CD4-positive, alpha-beta memory T cell (primary cell): ENCODE data around the gene HS2ST1. TPM values are rescaled to one million over a fixed set of nuclear protein-coding genes. Genes with fewer than 3 reads are reported as not detected.

Source experiments
- CTCF ChIA-PET: fragments of 350-600 bp; sonication (Branson Sonifier 250); formaldehyde crosslinking; loops from one replicate; lab custom pipeline; 2021; ENCODE audit warnings: inconsistent platforms; ENCODE audit not compliant: partially characterized antibody; lab: Charles Lee
- POLR2A ChIA-PET: fragments of 350-600 bp; sonication (Branson Sonifier 250); formaldehyde crosslinking; loops from one replicate; lab custom pipeline; 2021; ENCODE audit not compliant: partially characterized antibody; lab: Charles Lee
- DNase-seq, 5 donors: peaks; one replicate each; pipeline versions ENCODE4 v3.0.0 to v3.0.0-alpha.2; 2020 to 2022; ENCODE audit warnings: mixed read lengths in 1 of 5
- H3K27ac ChIP-seq: one replicate; pipeline ENCODE4 v1.7.0; 2013; ENCODE audit warnings: low read depth, low read length
- H3K27me3 ChIP-seq: 2 replicates; pipeline ENCODE4 v1.7.0; 2013; ENCODE audit warnings: mild to moderate bottlenecking, low read length, moderate library complexity; ENCODE audit not compliant: insufficient read depth
- H3K36me3 ChIP-seq: 2 replicates; pipeline ENCODE4 v1.7.0; 2013; ENCODE audit warnings: mild to moderate bottlenecking, low read length, moderate library complexity; ENCODE audit not compliant: insufficient read depth
- H3K4me1 ChIP-seq: 2 replicates; pipeline ENCODE4 v1.7.0; 2013; ENCODE audit warnings: mild to moderate bottlenecking, low read length, moderate library complexity; ENCODE audit not compliant: insufficient read depth
- H3K4me3 ChIP-seq, 2 donors: one replicate each; pipeline ENCODE4 v1.7.0; 2013; ENCODE audit warnings: low read length in 2 of 2, mild to moderate bottlenecking in 1 of 2
- H3K9me3 ChIP-seq, 2 donors: one replicate each; pipeline ENCODE4 v1.7.0; 2013; ENCODE audit warnings: low read length in 2 of 2, control low read depth in 1 of 2; ENCODE audit not compliant: control insufficient read depth in 1 of 2
- H3K27ac Mint-ChIP-seq, 7 donors: one replicate each; pipeline ENCODE4 v1.8.0; 2020 to 2021; ENCODE audit warnings: mixed read lengths in 7 of 7, mild to moderate bottlenecking in 6 of 7, inconsistent platforms in 3 of 7, moderate library complexity in 3 of 7
- H3K27me3 Mint-ChIP-seq, 2 donors: one replicate each; pipeline ENCODE4 v1.8.0; 2020 to 2021; ENCODE audit warnings: mixed read lengths in 2 of 2
- H3K36me3 Mint-ChIP-seq, 2 donors: one replicate each; pipeline ENCODE4 v1.8.0; 2020 to 2021; ENCODE audit warnings: mixed read lengths in 2 of 2, inconsistent platforms in 1 of 2, mild to moderate bottlenecking in 1 of 2
- H3K4me1 Mint-ChIP-seq, 4 donors: one replicate each; pipeline ENCODE4 v1.8.0; 2020 to 2021; ENCODE audit warnings: mixed read lengths in 4 of 4, mild to moderate bottlenecking in 1 of 4
- H3K4me3 Mint-ChIP-seq, 8 donors: one replicate each; pipeline ENCODE4 v1.8.0; 2020 to 2021; ENCODE audit warnings: mixed read lengths in 8 of 8, mild to moderate bottlenecking in 7 of 8, moderate library complexity in 6 of 8, inconsistent platforms in 3 of 8
- H3K9me3 Mint-ChIP-seq, 8 donors: one replicate each; pipeline ENCODE4 v1.8.0; 2020 to 2021; ENCODE audit warnings: mixed read lengths in 8 of 8, mild to moderate bottlenecking in 5 of 8, inconsistent platforms in 3 of 8, moderate library complexity in 1 of 8
- intact Hi-C: fragments of 100-400 bp; cut with micrococcal nuclease; formaldehyde crosslinking; loops from one replicate; pipeline ENCODE4 v1.15.1; 2023
- polyA plus RNA-seq, 2 donors: library from polyadenylated mRNA; unstranded; fragments of 300-500 nt; fragmentation: Illumina TruSeq; gene quantifications; one replicate each; pipeline ENCODE4 v1.2.3, GENCODE V29; 2021
- total RNA-seq, 2 experiments: library from RNA; stranded (reverse); gene quantifications; one replicate each; pipeline ENCODE4 v1.2.3, GENCODE V29; 2021

Gene HS2ST1
- total and polyA plus RNA-seq, 4 experiments from 2014 or later: 5.4 to 15.8 (median 11.2) TPM

DNA sequence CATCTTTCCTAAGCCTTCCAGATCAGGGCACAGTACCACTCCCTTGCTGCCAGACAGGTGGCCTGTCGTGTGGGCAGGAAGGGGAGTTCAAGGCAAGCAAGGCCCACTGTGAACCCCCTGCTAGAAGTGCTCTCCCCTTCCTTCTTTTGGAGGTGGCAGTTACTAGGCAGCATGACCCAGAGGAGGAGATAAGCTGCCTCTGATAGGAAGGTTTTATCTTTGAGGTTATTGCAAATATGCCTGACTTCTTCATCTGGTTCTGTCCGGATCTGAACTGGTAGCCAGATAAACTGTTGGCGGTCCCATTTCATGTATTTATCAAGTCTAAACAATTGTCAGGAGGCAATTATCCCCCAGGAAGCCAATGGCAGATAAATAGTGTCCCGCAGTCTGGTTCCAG is 216.0 kb downstream of the HS2ST1 start:
- DNase-seq: no peak
- ChIA-PET CTCF (interaction anchor here (1.1 to 4.1 kb wide), 7 partner anchors 11 to 35 kb away, joined by 3 to 23 read pairs (median 3); no protein-coding TSS in a partner anchor), POLR2A (no interaction called here)
- Mint-ChIP-seq H3K36me3 (no peaks in the 10 kb centered on the region), H3K27me3 (peaks cover 18 to 33% of the 10 kb centered on the region in 2 donors), H3K4me3 (no peak overlapping the region), H3K27ac (peak overlapping the region in 1 of 7 donors; percentile 37), H3K4me1 (peaks cover 3 to 13% (median 9%) of the 10 kb centered on the region in 4 donors), H3K9me3 (no peaks in the 10 kb centered on the region)
- H3K4me3 ChIP-seq: no peak overlapping the region
- intact Hi-C loops: loop anchor here (5.0 kb wide), 2 partner anchors 822 to 932 kb away; no protein-coding TSS in a partner anchor
- peaks cover 6% of the 10 kb centered on the region for H3K4me1 ChIP-seq
- no peaks in the 10 kb centered on the region for H3K36me3 ChIP-seq
- H3K27ac ChIP-seq: no peak overlapping the region
- H3K9me3 ChIP-seq: no peaks in the 10 kb centered on the region
- H3K27me3 ChIP-seq: no peaks in the 10 kb centered on the region

DNA sequence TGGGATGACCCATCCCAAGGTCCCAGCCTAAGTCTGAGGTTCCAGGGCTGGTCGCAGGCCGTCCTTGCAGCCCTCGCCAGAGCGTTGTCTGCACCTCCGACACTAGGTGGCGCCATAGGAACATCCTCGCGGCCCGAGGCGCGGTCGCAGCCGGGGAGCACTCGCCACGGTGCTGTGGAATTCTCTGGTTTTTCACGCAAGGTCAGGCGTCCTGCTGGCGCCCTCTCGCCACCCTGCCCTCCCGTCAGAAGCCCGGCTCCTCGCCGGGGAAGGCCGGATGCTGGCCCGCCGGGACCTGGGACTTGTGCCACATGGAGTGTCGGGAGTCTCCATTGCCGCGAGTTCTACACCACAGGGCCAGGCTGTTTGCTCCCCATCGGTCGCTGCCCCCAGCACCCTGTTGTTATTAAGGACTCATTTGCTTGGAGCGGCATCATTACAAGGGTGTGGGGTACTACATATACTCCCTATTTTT is 217.4 kb downstream of the HS2ST1 start:
- Histone ChIP-seq H3K4me3 (peak overlapping the region; percentile 14 to 41), H3K36me3 (no peaks in the 10 kb centered on the region), H3K9me3 (no peaks in the 10 kb centered on the region), H3K27me3 (no peaks in the 10 kb centered on the region), H3K4me1 (peaks cover 6% of the 10 kb centered on the region), H3K27ac (no peak overlapping the region)
- peak; percentile 53 to 68 (median 64) for DNase-seq
- H3K9me3 Mint-ChIP-seq: no peaks in the 10 kb centered on the region
- H3K4me1 Mint-ChIP-seq: peaks cover 3 to 13% (median 9%) of the 10 kb centered on the region in 4 donors
- H3K27ac Mint-ChIP-seq: no peak overlapping the region
- intact Hi-C loops: loop anchor here (1.0 to 5.0 kb wide), 3 partner anchors 820 to 1463 kb away; no protein-coding TSS in a partner anchor
- ChIA-PET POLR2A (no interaction called here), CTCF (interaction anchor here (0.7 to 4.1 kb wide), 7 partner anchors 8 to 822 kb away, joined by 3 to 23 read pairs (median 4); no protein-coding TSS in a partner anchor)
- H3K27me3 Mint-ChIP-seq: peaks cover 20 to 31% of the 10 kb centered on the region in 2 donors
- H3K36me3 Mint-ChIP-seq: no peaks in the 10 kb centered on the region
- H3K4me3 Mint-ChIP-seq: peak overlapping the region; percentile 82 to 91 (median 86)

DNA sequence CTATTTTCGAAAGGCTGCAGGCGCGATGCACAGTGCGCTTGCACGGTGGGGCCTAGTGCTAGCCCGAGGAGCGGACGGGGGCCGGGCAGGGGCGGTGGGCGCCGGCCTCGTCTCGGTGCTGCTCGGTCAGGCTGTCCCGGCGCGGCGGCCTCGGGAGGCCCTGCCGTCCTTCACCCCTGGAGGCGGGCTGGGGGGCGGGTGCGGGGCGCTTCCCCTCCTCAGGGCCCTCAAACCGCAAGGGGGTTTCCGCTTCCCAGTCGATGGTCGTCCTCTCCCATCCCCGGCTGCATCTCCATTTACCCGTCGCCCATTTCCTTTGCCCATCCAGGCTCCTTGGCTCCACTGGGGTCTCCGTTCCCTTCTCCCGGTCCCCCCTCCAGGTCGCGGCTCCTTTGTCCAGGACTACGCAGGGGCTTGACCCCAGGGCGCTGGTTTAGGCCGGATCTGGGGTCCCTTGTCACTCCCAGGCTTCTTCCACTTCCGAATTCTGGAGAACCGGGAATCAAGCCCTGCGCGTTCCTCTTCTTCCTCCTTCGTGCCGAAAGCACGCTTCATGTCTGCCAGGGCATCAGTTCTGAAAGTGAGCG is 217.9 kb downstream of the HS2ST1 start:
- CTCF ChIA-PET: interaction anchor here (4.1 kb wide), 1 partner anchor 15 kb away, joined by 23 read pairs; no protein-coding TSS in a partner anchor
- intact Hi-C loops: loop anchor here (5.0 kb wide), 2 partner anchors 820 to 930 kb away; no protein-coding TSS in a partner anchor
- Histone ChIP-seq H3K9me3 (no peaks in the 10 kb centered on the region), H3K36me3 (no peaks in the 10 kb centered on the region), H3K27ac (no peak overlapping the region), H3K4me3 (peak overlapping the region; percentile 14 to 41), H3K27me3 (no peaks in the 10 kb centered on the region), H3K4me1 (peaks cover 6% of the 10 kb centered on the region)
- POLR2A ChIA-PET: no interaction called here
- Mint-ChIP-seq H3K27me3 (peaks cover 20 to 31% of the 10 kb centered on the region in 2 donors), H3K4me3 (peak overlapping the region; percentile 82 to 91 (median 86)), H3K27ac (peak overlapping the region in 1 of 7 donors; percentile 62), H3K36me3 (no peaks in the 10 kb centered on the region), H3K4me1 (peaks cover 3 to 13% (median 9%) of the 10 kb centered on the region in 4 donors), H3K9me3 (no peaks in the 10 kb centered on the region)
- DNase-seq: no peak

DNA sequence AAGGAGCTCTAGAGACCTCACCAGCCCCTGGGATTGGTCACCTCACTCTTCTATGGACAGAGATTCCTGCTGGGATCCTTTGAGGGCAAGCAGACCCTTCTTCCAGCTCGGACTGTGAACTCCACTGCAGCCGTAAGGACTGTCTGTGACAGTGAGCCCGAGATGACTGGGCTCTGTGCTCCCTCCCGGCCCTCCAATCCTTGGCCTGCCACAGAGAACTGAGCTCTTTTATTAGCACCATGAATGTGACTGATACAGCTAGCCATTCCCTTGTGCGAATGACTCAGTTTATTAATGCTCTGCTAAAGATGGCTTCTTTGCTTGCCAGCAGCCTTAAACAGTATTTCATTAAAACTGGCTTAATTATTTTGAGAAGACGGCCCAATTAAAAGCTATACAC is 219.6 kb downstream of the HS2ST1 start:
- ChIA-PET POLR2A (no interaction called here), CTCF (interaction anchor here (0.6 to 1.5 kb wide), 5 partner anchors 10 to 1068 kb away, joined by 3 to 5 read pairs (median 3); no protein-coding TSS in a partner anchor)
- Mint-ChIP-seq H3K27ac (no peak overlapping the region), H3K36me3 (no peaks in the 10 kb centered on the region), H3K27me3 (peaks cover 22 to 23% of the 10 kb centered on the region in 2 donors), H3K4me3 (peak overlapping the region in 1 of 8 donors; percentile 11), H3K4me1 (peaks cover 3 to 13% (median 9%) of the 10 kb centered on the region in 4 donors), H3K9me3 (no peaks in the 10 kb centered on the region)
- H3K36me3 ChIP-seq: no peaks in the 10 kb centered on the region
- H3K4me3 ChIP-seq: no peak overlapping the region
- H3K27me3 ChIP-seq: no peaks in the 10 kb centered on the region
- no peaks in the 10 kb centered on the region for H3K9me3 ChIP-seq
- no peak overlapping the region for H3K27ac ChIP-seq
- DNase-seq: no peak
- peaks cover 6% of the 10 kb centered on the region for H3K4me1 ChIP-seq
- intact Hi-C loops: loop anchor here (5.0 kb wide), 2 partner anchors 818 to 928 kb away; no protein-coding TSS in a partner anchor

DNA sequence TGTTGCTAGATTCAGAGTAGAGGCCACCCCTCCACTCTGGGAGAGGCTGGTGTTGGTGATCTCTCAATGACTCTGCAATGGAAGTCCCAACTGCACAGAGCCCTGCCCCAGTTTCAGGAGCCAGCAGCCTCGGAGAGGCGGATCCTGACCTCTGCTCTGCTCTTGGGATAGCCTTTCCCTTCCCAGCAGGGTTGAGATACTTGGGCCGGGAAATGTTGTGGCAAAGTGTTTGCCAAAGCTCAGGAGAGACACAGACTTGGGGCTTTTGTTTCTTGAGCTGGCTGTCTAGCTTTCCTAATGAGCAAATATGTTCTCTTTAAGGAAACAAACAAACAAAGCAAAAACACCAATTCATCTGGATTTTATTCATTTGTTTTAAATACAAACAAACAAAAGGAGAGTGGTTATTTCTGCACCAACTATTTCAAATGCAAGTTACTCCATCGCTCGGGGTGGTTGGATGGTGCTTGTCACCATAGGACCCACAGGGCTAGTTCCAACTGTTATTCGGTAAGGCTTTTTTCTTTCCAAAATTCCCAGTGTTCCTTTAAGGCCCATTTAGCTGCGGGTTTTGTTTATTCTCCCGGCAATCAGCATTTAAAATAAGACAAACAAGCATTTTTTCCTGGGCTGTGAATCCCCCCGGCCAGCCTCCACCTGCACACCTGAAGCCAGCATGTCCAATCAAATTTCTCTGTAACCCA is 220.3 kb downstream of the HS2ST1 start:
- Histone ChIP-seq H3K9me3 (no peaks in the 10 kb centered on the region), H3K27me3 (no peaks in the 10 kb centered on the region), H3K27ac (no peak overlapping the region), H3K36me3 (no peaks in the 10 kb centered on the region), H3K4me3 (no peak overlapping the region), H3K4me1 (peaks cover 6% of the 10 kb centered on the region)
- no peaks in the 10 kb centered on the region for H3K9me3 Mint-ChIP-seq
- ChIA-PET POLR2A (no interaction called here), CTCF (interaction anchor here (0.6 to 1.5 kb wide), 4 partner anchors 9 to 1069 kb away, joined by 3 to 5 read pairs (median 3); no protein-coding TSS in a partner anchor)
- H3K27ac Mint-ChIP-seq: no peak overlapping the region
- no peaks in the 10 kb centered on the region for H3K36me3 Mint-ChIP-seq
- intact Hi-C loops: loop anchor here (5.0 kb wide), 2 partner anchors 818 to 928 kb away; no protein-coding TSS in a partner anchor
- H3K4me3 Mint-ChIP-seq: no peak overlapping the region
- no peak for DNase-seq
- peaks cover 18 to 23% of the 10 kb centered on the region in 2 donors for H3K27me3 Mint-ChIP-seq
- peaks cover 3 to 13% (median 9%) of the 10 kb centered on the region in 4 donors for H3K4me1 Mint-ChIP-seq

DNA sequence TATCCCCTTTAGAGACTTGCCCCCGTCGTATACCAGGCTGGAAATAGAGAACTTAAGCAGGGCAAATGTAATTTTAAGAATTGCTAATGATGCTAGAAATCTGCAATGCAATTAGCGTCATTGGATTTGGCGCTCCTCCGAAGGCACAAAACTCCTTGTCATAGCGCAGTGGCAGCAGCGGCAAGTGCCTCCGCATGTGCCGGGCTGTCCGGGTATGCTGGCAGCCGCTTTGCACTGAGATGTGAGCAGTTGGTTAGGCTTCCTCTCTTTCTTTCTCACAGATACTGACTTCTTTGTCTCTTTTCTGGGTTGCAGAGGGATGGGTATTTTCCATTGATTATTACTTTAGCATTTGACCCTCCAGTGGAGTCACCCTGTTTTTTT is 220.9 kb downstream of the HS2ST1 start:
- Mint-ChIP-seq H3K4me1 (peaks cover 3 to 13% (median 9%) of the 10 kb centered on the region in 4 donors), H3K27ac (no peak overlapping the region), H3K9me3 (no peaks in the 10 kb centered on the region), H3K27me3 (peaks cover 15 to 23% of the 10 kb centered on the region in 2 donors), H3K36me3 (no peaks in the 10 kb centered on the region), H3K4me3 (no peak overlapping the region)
- H3K9me3 ChIP-seq: no peaks in the 10 kb centered on the region
- H3K4me3 ChIP-seq: no peak overlapping the region
- no peaks in the 10 kb centered on the region for H3K36me3 ChIP-seq
- ChIA-PET CTCF (interaction anchor here (1.4 to 1.5 kb wide), 2 partner anchors 9 to 14 kb away, joined by 3 to 5 read pairs; no protein-coding TSS in a partner anchor), POLR2A (no interaction called here)
- no peaks in the 10 kb centered on the region for H3K27me3 ChIP-seq
- H3K4me1 ChIP-seq: peaks cover 6% of the 10 kb centered on the region
- no peak for DNase-seq
- H3K27ac ChIP-seq: no peak overlapping the region
- intact Hi-C loops: no loop called here
